ENCODE data around the gene PDZD2. TPM values are rescaled to one million over a fixed set of nuclear protein-coding genes. Genes with fewer than 3 reads are reported as not detected.

PDZD2 gene
- total RNA-seq, 1 donor from 2014 or later, result 1.1 TPM

DNA sequence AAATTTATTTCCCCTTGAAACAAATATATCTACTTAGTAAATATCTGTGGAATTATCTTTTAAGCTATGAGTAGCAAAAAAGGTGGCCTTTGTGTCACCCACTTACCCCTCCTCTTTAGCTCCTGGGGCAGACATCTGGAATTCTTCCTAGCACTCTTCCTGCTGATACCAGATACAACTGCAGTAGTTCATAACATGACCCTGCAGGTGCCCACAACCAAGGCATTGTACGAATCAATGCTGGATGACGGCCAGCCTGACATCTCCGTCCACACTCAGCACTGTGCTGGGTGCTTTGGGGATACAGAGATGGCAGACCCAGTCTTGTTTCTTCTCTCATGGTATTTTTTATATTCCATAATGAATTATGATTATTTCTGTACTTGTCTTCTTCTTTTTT is 382.8 kb downstream of the PDZD2 start:
- Mint-ChIP-seq H3K9me3 (no peaks in the 10 kb centered on the region), H3K36me3 (no peaks in the 10 kb centered on the region), H3K27ac (no peak overlapping the region), H3K4me3 (no peak overlapping the region), H3K4me1 (peaks cover 31% of the 10 kb centered on the region), H3K27me3 (ENCODE audit: insufficient read depth, low read depth) (peaks cover 2% of the 10 kb centered on the region)
- Histone ChIP-seq H3K9me3 (ENCODE audit: low read depth) (no peaks in the 10 kb centered on the region), H3K4me1 (peaks cover 15% of the 10 kb centered on the region), H3F3A (ENCODE audit: low read depth) (peaks cover 7% of the 10 kb centered on the region), H4K20me1 (ENCODE audit: low read depth) (no peaks in the 10 kb centered on the region), H3K4me3 (no peak overlapping the region), H3K36me3 (no peaks in the 10 kb centered on the region), H3K79me2 (ENCODE audit: low read depth) (no peaks in the 10 kb centered on the region), H3K9ac (no peak overlapping the region), H2AFZ (replicated peaks) (no peak overlapping the region), H3K27me3 (no peaks in the 10 kb centered on the region), H3K27ac (no peak overlapping the region), H3K4me2 (no peak overlapping the region)
- DNase-seq (ENCODE audit: low spot score), result no peak
- TF ChIP-seq EZH2 (IDR thresholded peaks at IDR 0.05) (no peak), CTCF (IDR thresholded peaks at IDR 0.05) (no peak), EZH2phosphoT487 (IDR thresholded peaks at IDR 0.05) (no peak)

DNA sequence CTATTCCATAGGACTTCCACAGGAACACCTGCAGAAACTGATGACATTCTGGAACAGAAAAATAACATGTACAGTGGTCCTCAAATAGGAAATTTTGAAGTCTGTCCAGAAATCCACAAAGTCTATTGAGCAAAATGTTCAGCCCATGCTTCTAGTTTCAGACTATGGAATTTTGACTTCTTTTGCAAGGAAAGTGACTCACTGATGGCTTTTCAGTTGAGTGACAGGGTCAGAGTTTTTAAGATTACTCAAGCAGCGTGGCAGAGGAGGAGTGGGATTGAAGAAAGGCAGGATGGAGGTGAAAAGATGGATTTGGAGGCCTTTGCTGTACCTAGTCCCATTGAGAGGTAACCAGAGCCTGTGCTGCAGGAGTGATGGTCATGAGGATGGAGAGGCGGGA is 383.7 kb downstream of the PDZD2 start:
- no peak overlapping the region for H3K9ac ChIP-seq
- no peaks in the 10 kb centered on the region for H4K20me1 ChIP-seq (ENCODE audit: low read depth)
- peaks cover 18% of the 10 kb centered on the region for H3K4me1 ChIP-seq
- no peaks in the 10 kb centered on the region for H3K9me3 Mint-ChIP-seq
- H3K79me2 ChIP-seq (ENCODE audit: low read depth), result no peaks in the 10 kb centered on the region
- H3K9me3 ChIP-seq (ENCODE audit: low read depth), result no peaks in the 10 kb centered on the region
- no peak overlapping the region for H3K4me3 Mint-ChIP-seq
- no peak for DNase-seq (ENCODE audit: low spot score)
- H3K27me3 Mint-ChIP-seq (ENCODE audit: insufficient read depth, low read depth), result peaks cover 2% of the 10 kb centered on the region
- no peaks in the 10 kb centered on the region for H3K27me3 ChIP-seq
- TF ChIP-seq EZH2phosphoT487 (IDR thresholded peaks at IDR 0.05) (no peak), CTCF (IDR thresholded peaks at IDR 0.05) (no peak), EZH2 (IDR thresholded peaks at IDR 0.05) (no peak)
- no peak overlapping the region for H3K27ac Mint-ChIP-seq
- H3K4me3 ChIP-seq, result no peak overlapping the region
- no peaks in the 10 kb centered on the region for H3K36me3 ChIP-seq
- H3K27ac ChIP-seq, result no peak overlapping the region
- H3K36me3 Mint-ChIP-seq, result no peaks in the 10 kb centered on the region
- H3K4me2 ChIP-seq, result no peak overlapping the region
- peaks cover 32% of the 10 kb centered on the region for H3K4me1 Mint-ChIP-seq
- H2AFZ ChIP-seq (replicated peaks), result no peak overlapping the region
- peaks cover 10% of the 10 kb centered on the region for H3F3A ChIP-seq (ENCODE audit: low read depth)

- TF ChIP-seq EZH2 (IDR thresholded peaks at IDR 0.05) (no peak), CTCF (IDR thresholded peaks at IDR 0.05) (no peak), EZH2phosphoT487 (IDR thresholded peaks at IDR 0.05) (no peak)
- Mint-ChIP-seq H3K4me1 (peaks cover 28% of the 10 kb centered on the region), H3K27ac (no peak overlapping the region), H3K4me3 (no peak overlapping the region), H3K9me3 (no peaks in the 10 kb centered on the region), H3K27me3 (ENCODE audit: insufficient read depth, low read depth) (peaks cover 4% of the 10 kb centered on the region), H3K36me3 (no peaks in the 10 kb centered on the region)
- Histone ChIP-seq H3K4me3 (no peak overlapping the region), H3K27ac (no peak overlapping the region), H3K4me1 (peaks cover 14% of the 10 kb centered on the region), H3K79me2 (ENCODE audit: low read depth) (no peaks in the 10 kb centered on the region), H3K9me3 (ENCODE audit: low read depth) (no peaks in the 10 kb centered on the region), H3K36me3 (no peaks in the 10 kb centered on the region), H3K27me3 (no peaks in the 10 kb centered on the region), H3F3A (ENCODE audit: low read depth) (peaks cover 8% of the 10 kb centered on the region), H4K20me1 (ENCODE audit: low read depth) (no peaks in the 10 kb centered on the region), H3K4me2 (no peak overlapping the region), H2AFZ (replicated peaks) (no peak overlapping the region), H3K9ac (no peak overlapping the region)
- no peak for DNase-seq (ENCODE audit: low spot score)
Observed at GRCh38 chr5:32023816-32024215, 384.9 kb downstream of the PDZD2 start.

Data from neural progenitor cell (in vitro differentiated cells).